Stimulated activated CD4-positive, alpha-beta T cell treated with anti-CD3 and anti-CD28 coated beads, Interleukin-4, amount 100 ng/mL, for 48 hours (primary cell): Measurements from ENCODE around the gene PARG.
"Not testable (repeated sequence)": the region's sequence is repeated elsewhere in the genome, so short reads cannot be mapped to it uniquely, and the experiment has no call there.

Source experiments
- DNase-seq, 2 donors: peaks; one replicate each; pipeline ENCODE4 v3.0.0-alpha.2; 2020; ENCODE audit warnings: low read depth in 2 of 2

PARG gene

DNA sequence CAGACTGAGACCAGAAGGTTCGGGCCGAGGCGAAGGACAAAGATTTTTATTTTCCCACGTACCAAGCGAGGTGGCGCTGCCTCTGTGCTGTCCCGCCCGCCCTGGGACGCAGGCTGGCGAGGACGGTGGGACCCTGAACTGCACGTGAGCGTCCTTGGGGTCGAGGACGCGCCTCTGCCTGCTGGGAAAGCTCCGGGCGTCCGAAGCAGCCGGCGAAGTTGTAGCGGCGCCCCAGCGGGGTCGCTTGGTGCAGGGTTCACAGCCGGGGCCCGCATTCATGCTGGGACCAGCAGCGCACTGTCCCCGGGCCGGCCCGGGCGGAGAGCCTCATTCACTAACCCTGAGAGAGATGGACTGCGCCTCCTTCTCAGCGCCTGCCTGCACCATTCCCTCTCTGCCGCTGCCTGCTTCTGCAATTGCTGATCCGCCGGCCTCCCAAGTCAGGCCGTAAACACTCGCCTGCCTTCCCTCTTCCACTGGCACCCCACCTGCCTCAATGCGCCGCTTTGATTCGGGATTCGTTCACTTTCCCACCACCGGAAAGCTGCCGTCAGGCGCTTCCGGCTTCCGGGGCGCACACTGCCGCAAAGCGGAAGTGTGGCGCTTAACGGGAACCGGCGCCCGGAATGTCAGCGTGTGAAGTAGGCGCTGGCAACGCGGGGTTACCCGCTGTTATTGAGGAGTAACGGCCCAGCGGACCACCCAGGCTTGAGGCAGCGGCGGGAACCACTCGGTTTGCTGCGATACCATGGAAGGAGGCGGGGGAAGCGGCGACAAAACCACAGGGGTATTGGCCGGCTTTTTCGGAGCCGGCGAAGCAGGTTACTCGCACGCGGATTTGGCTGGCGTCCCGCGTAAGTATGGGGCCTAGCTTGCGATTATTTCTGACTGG is at the start of gene PARG, which contains the start of gene TIMM23B:
Gene PARG, minus strand, starts transcription at position 581 of the 892 bp plus-strand sequence. Its CDS starts 302 bp downstream, at position 279.
Gene TIMM23B, plus strand, starts transcription at position 607 of the 892 bp plus-strand sequence. Its CDS starts 142 bp downstream, at position 749.
- peak; percentile 58 to 72 for DNase-seq

GRCh38 chr10:49988376-49988775 is 46.5 kb upstream of the PARG start, which contains the start of gene AGAP6:
Gene AGAP6 (plus strand): TSS chr10:49988406. CDS start chr10:49988716, 310 bp downstream.
- DNase-seq = not testable (repeated sequence)

DNA sequence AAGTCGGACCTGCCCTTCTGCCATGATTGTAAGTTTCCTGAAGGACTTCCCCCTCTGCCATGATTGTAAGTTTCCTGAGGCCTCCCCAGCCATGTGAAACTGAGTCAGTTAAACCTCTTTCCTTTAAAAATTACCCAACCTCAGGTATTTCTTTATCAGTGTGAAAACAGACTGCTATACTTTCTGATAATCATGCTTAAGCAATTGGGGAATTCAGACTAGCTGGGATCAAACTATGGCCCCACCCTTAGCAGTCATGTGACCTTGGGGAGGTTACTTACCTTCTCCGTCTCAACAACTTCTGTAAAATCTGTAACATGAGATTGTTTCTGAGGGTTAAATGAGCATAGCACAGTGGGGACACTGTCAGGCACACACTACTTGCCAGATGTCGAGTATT is 45.4 kb upstream of the PARG start:
- DNase-seq = not testable (repeated sequence)

DNA sequence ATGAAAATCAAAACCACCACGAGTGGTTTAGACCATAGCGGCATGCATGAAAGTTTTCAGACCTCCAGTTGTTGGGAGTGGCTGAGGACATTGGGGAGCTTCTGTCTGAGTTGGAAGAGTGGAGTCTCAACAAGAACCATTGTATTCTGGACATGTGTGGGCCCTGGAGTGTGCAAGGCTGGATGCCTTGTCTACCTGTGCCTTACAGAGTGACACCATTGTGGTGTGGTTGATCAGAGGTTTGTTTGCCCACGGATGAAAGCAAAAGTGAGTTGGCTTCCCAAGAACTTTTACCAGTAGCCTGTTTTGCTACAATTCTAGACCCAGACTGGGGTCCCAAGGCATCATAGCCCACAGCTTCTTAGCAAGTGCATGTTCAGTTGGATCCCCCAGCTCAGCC is 35.9 kb upstream of the PARG start:
- not testable (repeated sequence) for DNase-seq

DNA sequence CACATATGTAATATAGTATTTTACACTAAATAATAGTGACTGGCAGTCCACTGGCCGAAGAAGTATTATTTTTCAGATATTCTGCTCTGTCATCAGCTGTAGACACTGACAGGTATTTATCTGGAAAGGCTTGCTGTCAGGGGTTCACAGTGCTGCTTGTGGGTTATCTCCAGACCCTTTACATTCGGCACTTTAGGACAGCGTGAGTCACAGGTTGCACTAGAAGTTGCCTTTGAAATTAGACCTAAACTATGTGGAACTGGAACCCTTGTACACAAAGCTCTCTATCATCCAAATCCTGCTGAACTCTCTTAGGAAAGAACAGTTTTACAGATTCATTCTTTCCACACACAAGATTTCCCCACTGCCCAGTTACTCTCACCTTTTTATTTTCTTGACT is 30.3 kb upstream of the PARG start:
- DNase-seq = not testable (repeated sequence)

DNA sequence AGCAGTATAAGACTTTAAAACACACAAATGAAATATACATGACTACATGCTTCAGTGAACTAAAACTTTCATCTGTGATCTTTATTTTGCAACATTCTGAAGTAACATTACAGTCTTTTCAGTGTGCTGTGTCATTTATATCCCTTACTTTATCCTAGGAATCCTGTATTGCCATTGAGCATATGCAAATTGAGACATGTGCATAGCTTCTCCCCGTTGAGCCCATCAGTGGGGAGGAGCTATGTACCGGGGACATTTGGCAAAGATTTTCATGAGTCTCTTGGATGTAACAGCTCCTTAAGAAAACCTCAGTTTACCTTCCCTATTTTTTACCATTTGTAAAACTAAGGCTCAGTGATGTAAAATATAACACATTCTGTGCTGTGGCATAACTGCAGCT is 29.6 kb upstream of the PARG start:
- DNase-seq = not testable (repeated sequence)

GRCh38 chr10:49970331-49970857 is 28.6 kb upstream of the PARG start:
- DNase-seq = not testable (repeated sequence)

GRCh38 chr10:49953122-49953521 is 11.3 kb upstream of the PARG start:
- not testable (repeated sequence) for DNase-seq

- DNase-seq = not testable (repeated sequence)
Measured at GRCh38 chr10:49952006-49952405, 10.2 kb upstream of the PARG start.

DNA sequence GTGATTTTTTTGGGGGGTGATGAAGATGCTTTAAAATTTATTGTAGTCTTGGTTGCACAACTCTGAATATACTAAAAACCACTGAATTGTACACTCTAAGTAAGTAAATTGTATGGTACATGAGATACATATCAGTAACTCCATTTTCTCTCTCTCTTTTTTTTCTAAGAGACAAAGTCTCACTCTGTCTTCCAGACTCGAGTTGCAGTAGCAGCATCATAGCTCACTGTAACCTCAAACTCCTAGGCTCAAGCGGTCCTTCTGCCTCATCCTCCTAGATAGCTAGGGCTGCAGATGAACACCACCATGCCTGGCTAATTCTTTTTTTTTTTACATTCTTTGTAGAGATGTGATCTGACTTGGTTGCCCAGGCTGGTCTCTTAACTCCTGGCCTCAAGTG is 6.9 kb upstream of the PARG start:
- DNase-seq = not testable (repeated sequence)

GRCh38 chr10:49948142-49948541 is 6.3 kb upstream of the PARG start:
- DNase-seq = not testable (repeated sequence)

GRCh38 chr10:49943607-49944006 is 1.8 kb upstream of the PARG start:
- DNase-seq = not testable (repeated sequence)

- DNase-seq = not testable (repeated sequence)
Measured at GRCh38 chr10:49942339-49942705, 495 bp upstream of the PARG start.

- not testable (repeated sequence) for DNase-seq
Measured at GRCh38 chr10:49931959-49932728, 9.7 kb downstream of the PARG start.

DNA sequence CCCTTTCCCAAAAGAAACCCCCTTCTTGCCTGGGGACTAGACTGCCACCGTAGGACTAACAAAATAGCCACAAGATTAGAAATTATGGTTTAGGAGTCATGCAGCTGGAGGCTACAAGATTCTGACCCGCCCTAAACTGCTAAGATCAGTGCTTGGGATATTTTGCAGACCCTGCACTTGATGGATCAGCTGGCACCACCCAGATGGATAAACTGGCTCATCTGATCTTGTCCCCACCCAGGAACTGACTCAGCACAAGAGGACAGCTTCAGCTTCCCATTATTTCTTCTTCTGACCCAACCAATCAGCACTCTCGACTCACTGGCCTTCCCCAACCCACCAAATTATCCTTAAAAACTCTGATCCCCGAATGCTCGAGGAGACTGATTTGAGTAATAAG is 10.6 kb downstream of the PARG start:
- not testable (repeated sequence) for DNase-seq

GRCh38 chr10:49923572-49923971 is 18.3 kb downstream of the PARG start:
- not testable (repeated sequence) for DNase-seq

DNA sequence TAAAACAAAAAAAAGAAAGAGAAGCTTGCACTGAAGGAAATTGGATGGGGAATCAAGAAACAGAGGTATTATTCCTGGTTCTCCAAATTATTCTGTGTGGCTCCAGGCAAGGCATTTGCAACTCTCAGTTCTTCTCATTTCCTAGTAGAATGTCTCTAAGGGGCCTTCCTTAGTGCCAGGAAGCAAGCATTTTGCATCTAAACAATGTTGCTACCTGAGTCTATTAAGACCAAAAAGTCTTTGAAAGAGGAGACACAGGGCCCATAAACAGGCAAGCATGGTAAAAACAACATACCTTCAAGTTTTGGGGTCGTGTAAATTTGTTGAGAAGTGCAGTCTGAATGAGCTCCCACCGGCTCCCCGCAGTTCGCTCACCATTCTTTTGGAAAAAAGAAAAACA is 19.8 kb downstream of the PARG start:
- DNase-seq = not testable (repeated sequence)

DNA sequence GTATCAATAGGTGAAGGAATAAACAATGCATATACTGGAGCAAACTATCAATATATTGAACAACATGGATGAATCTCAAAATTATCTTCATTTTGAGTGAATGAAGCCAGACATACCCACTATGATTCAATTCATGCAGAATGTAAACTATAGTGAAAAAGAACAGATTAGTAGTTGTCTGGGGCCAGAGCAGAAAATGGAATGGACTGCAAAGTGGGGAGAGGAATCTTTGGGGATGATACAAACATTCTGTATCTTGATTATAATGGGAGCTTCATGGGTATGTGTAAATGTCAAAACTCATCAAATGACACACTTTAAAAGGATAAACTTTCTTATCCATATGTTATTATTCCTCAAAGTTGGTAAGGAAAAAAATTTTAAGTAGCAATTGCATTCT is 23.9 kb downstream of the PARG start:
- DNase-seq = not testable (repeated sequence)

- not testable (repeated sequence) for DNase-seq
Measured at GRCh38 chr10:49916451-49916850, 25.4 kb downstream of the PARG start.

GRCh38 chr10:49910295-49910694 is 31.5 kb downstream of the PARG start:
- not testable (repeated sequence) for DNase-seq

DNA sequence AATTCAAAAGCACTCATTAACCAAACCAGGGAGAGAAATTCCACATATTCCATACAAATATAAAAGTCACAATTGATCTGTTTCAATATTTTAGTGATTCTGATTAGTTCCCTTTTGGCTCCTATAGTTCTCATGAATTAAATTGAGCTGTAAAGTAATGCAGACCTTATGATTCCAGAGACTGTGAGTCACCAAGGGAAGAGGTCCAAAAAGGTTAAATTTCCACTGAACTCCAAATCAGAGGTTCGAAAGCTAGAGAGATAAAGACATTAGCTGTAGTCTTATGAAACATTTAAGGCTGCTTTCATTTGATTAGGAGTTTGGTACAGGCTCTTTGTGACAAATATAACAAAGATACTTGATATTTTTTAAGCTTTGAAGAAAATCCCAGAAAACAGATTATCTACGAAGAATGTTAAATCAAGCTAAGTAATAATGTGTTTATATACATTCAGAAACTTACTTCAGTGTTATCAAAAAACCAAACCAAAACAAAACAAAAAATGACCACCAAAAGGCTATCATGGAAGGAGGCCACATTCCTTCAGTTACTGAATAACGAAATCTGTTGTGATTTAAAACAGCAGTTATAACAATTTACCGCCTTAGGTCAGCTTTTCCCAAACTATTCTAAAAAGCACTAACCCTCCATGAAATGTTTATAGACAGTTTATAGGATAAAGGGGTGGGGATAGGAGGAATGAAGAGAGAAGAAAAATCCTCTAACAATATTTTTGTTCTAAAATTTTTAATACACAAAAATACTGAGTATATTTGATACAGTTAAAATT is 33.3 kb downstream of the PARG start:
- not testable (repeated sequence) for DNase-seq
